GM10248 (cell line): ENCODE results near the gene ZDHHC5.
"Not testable (repeated sequence)": the region's sequence is repeated elsewhere in the genome, so short reads cannot be mapped to it uniquely, and the experiment has no call there.

Source experiments
- CTCF ChIA-PET: fragments of 300-600 bp; sonication (Branson Sonifier 250); formaldehyde crosslinking; extraction: SDS; loops from one replicate; lab custom pipeline; 2021; ENCODE audit warnings: antibody characterized with exemption; lab: Yijun Ruan, JAX
- POLR2A ChIA-PET: fragments of 350-650 bp; sonication (Branson Sonifier 250); formaldehyde crosslinking; extraction: SDS; loops from one replicate; lab custom pipeline; 2020; ENCODE audit warnings: antibody characterized with exemption; lab: Yijun Ruan, JAX
- DNase-seq: peaks from one replicate; pipeline ENCODE4 v3.0.0; 2012; ENCODE audit errors: extremely low spot score
- TF ChIP-seq, protein P1 (sequence below): IDR thresholded peaks from 2 replicates; pipeline ENCODE4 v1.5.1; 2012; ENCODE audit warnings: mild to moderate bottlenecking, low read depth; ENCODE audit errors: extremely low read depth, missing control alignments, control extremely low read depth

Gene ZDHHC5

DNA sequence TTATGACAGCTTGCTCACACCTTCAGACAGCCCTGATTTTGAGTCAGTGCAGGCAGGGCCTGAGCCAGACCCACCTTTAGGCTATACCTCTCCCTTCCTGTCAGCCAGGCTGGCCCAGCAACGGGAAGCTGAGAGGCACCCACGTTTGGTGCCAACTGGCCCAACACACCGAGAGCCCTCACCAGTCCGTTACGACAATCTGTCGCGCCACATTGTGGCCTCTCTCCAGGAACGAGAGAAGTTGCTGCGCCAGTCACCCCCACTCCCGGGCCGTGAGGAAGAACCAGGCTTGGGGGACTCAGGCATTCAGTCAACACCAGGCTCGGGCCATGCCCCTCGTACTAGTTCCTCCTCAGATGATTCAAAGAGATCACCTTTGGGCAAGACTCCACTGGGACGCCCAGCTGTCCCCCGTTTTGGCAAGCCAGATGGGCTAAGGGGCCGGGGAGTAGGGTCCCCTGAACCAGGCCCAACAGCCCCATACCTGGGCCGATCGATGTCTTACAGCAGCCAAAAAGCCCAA lies 31.0 kb downstream of the ZDHHC5 start:
- DNase-seq = no peak
- TF ChIP-seq, protein P1, sequence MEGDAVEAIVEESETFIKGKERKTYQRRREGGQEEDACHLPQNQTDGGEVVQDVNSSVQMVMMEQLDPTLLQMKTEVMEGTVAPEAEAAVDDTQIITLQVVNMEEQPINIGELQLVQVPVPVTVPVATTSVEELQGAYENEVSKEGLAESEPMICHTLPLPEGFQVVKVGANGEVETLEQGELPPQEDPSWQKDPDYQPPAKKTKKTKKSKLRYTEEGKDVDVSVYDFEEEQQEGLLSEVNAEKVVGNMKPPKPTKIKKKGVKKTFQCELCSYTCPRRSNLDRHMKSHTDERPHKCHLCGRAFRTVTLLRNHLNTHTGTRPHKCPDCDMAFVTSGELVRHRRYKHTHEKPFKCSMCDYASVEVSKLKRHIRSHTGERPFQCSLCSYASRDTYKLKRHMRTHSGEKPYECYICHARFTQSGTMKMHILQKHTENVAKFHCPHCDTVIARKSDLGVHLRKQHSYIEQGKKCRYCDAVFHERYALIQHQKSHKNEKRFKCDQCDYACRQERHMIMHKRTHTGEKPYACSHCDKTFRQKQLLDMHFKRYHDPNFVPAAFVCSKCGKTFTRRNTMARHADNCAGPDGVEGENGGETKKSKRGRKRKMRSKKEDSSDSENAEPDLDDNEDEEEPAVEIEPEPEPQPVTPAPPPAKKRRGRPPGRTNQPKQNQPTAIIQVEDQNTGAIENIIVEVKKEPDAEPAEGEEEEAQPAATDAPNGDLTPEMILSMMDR = no peak
- ChIA-PET CTCF (interaction anchor here (1.0 to 2.0 kb wide), 3 partner anchors 9 to 206 kb away, joined by 3 to 6 read pairs (median 4); no protein-coding TSS in a partner anchor), POLR2A (no interaction called here)

DNA sequence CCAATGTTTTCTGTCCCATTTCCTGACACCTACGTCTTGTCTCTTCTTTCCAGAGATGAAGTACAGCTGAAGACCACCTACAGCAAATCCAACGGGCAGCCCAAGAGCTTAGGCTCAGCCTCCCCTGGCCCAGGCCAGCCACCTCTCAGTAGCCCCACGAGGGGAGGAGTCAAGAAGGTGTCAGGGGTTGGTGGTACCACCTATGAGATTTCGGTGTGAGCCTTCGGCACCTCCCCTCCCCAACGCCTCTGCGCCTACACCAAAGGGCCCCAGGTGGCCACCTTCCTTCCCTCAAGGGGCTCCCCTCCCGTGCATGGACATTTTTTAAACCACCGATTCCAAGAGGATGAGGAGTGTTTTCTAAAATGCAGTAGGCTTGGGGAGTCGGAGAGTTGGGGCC lies 31.9 kb downstream of the ZDHHC5 start:
- CTCF ChIA-PET = interaction anchor here (1.0 to 2.0 kb wide), 3 partner anchors 13 to 207 kb away, joined by 3 to 6 read pairs (median 3); no protein-coding TSS in a partner anchor
- TF ChIP-seq, protein P1 = no peak
- DNase-seq = no peak
- POLR2A ChIA-PET = no interaction called here

DNA sequence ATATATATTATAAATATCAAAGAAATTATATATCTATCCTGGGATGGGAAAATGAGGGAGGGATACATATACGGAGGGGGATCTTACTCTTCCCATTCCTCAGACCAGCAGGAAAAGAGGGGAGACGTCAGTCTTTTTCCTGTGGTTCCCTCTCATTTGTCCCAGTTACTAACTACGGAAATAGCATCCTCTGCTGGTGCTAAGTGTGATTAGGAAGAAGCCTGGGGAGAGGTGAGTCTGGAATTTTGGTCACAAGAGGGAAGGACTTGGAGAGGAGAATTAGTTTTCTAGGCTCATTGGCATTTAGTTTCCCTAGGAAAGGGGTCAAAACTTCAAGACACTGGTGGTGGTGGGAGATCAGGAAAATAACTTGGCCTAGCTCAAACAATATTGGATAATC lies 32.5 kb downstream of the ZDHHC5 start:
- DNase-seq = peak; percentile 11
- CTCF ChIA-PET = interaction anchor here (0.7 to 2.0 kb wide), 2 partner anchors 25 to 101 kb away, joined by 3 to 6 read pairs; no protein-coding TSS in a partner anchor
- POLR2A ChIA-PET = no interaction called here
- TF ChIP-seq, protein P1 = no peak

DNA sequence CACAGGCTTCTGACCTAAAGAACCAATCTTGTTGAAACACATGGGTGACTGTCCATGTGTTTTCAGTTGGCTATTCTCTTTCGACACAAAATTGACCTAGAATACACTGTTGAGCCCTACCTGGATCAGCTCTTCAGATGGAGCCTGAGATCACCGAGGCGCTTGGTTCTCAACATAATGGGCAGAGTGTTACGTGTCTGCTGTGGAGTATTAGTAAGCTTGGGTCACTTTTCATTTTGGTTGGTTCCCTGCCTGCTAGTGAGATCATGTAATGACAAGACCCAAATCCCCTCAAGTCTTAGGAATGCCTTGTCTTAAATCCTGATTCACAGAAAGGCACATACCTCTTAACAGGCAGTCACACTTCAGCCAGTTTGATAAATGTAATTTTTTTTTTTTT lies 35.4 kb downstream of the ZDHHC5 start:
- POLR2A ChIA-PET = interaction anchor here (0.6 to 0.7 kb wide), 4 partner anchors 28 to 1277 kb away, joined by 3 to 7 read pairs (median 4); no protein-coding TSS in a partner anchor
- CTCF ChIA-PET = interaction anchor here (0.9 to 2.0 kb wide), 4 partner anchors 9 to 210 kb away, joined by 3 to 10 read pairs (median 4); no protein-coding TSS in a partner anchor
- TF ChIP-seq, protein P1 = no peak
- no peak for DNase-seq

DNA sequence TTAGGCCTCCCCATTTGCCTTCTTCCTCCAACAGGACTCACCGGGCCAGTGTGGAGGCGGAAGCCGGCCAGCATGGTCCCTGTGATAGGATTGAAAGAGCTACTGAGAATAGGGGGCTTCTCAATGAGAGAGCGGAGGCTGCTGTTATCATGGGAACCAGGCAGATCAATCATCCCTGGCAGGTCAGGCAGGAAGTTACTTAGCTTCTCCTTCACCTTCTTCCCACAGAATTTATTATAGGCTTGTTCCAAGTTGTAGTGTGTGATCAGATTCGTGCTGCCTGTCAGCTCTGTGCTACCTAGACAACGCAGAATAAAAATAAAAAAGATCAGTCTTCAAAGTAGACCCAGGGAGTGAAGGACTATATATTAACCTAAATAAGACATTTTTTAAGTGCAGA lies 37.0 kb downstream of the ZDHHC5 start:
- TF ChIP-seq, protein P1 = no peak
- CTCF ChIA-PET = interaction anchor here (1.0 to 3.4 kb wide), 4 partner anchors 9 to 96 kb away, joined by 3 to 9 read pairs (median 4); no protein-coding TSS in a partner anchor
- no peak for DNase-seq
- POLR2A ChIA-PET = no interaction called here

DNA sequence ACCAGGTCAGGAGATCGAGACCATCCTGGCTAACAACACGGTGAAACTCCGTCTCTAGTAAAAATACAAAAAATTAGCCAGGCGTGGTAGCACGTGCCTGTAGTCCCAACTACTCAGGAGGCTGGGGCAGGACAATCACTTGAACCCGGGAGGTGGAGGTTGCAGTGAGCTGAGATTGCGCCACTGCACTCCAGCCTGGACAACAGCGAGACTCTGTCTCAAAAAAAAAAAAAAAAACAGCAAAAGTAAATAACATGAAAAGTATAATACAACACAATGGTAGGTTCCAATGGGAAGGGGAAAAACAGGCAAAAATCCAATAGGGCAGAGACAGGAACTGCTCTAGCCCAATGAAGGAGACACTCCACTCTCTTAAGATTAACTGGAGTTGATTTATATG lies 37.5 kb downstream of the ZDHHC5 start:
- POLR2A ChIA-PET, DNase-seq: not testable (repeated sequence)
- CTCF ChIA-PET = interaction anchor here (1.0 to 3.4 kb wide), 3 partner anchors 9 to 95 kb away, joined by 3 to 9 read pairs (median 4); no protein-coding TSS in a partner anchor

DNA sequence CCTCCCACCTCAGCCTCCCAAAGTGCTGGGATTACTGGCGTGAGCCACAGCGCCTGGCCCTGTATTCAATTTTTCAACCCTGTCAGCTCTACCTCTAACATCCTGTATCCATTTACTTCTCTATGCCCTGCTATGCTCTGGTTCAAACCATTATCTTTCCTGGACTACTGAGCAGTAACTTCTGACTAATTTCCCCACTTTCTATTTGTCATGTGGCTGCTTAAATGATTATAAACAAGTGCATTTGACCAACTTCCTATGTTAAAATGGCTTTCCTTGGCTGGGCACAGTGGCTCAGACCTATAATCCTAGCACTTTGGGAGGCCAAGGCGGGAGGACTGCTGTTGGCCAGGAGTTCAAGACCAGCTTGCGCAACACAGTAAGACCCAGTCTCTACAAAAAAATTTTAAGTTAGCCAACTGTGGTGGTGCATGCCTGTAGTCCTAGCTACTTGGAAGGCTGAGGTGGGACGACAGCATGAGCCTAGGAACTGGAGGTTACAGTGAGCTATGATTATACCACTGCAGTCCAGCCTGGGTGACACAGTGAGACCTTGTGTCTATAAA lies 42.0 kb downstream of the ZDHHC5 start:
- DNase-seq = no peak
- TF ChIP-seq, protein P1 = no peak
- CTCF ChIA-PET = interaction anchor here (1.0 to 1.7 kb wide), 3 partner anchors 69 to 859 kb away, joined by 3 to 6 read pairs (median 3); no protein-coding TSS in a partner anchor
- POLR2A ChIA-PET = no interaction called here
